ENCODE data around the gene KCNH2. TPM values are rescaled to one million over a fixed set of nuclear protein-coding genes. Genes with fewer than 3 reads are reported as not detected.

Gene KCNH2
- total and polyA plus RNA-seq, 10 of the 15 experiments (the other 5 are each of a cell fraction or from before 2014, with no cell fraction given): 0.04 to 0.24 (median 0.17) TPM; not detected in 6

GRCh38 chr7:150955519-150956394 is 22.4 kb downstream of the KCNH2 start:
- H3K9ac ChIP-seq (ENCODE audit: control insufficient read depth, insufficient read depth, low read length): no peak overlapping the region
- no peaks in the 10 kb centered on the region for H3K36me3 ChIP-seq (ENCODE audit: control insufficient read depth in 2 of 2, insufficient read depth in 2 of 2, low read length in 1 of 2)
- in situ Hi-C loops (cut with MboI): no loop called here
- ChIA-PET RAD21 (ENCODE audit: unreplicated experiment) (no interaction called here), POLR2A (no interaction called here), CTCF (no interaction called here), SMC1A (ENCODE audit: uncharacterized antibody, unreplicated experiment) (no interaction called here)
- no peak for DNase-seq (ENCODE audit: low read depth, low spot score)
- H3K4me2 ChIP-seq (ENCODE audit: control insufficient read depth, insufficient read depth): no peak overlapping the region
- no peak overlapping the region for H3K27ac ChIP-seq (ENCODE audit: control insufficient read depth, insufficient read depth)
- no peak for ATAC-seq
- intact Hi-C loops (cut with micrococcal nuclease; ENCODE audit: unreplicated experiment): no loop called here
- H2AFZ ChIP-seq (ENCODE audit: control insufficient read depth, low read depth, low read length): no peak overlapping the region
- no peak for FAIRE-seq
- H3K4me3 ChIP-seq: no peak overlapping the region
- H3K27me3 ChIP-seq (replicated peaks in 1 of 2; ENCODE audit: control insufficient read depth in 2 of 2, insufficient read depth in 2 of 2, low read length in 1 of 2): no peaks in the 10 kb centered on the region; a peak in 2 of 4 replicates
- no peaks in the 10 kb centered on the region for H4K20me1 ChIP-seq (ENCODE audit: control insufficient read depth, insufficient read depth)
- WGBS (ENCODE audit: insufficient coverage, insufficient replicate concordance, low lambda C conversion rate, missing lambda C conversion rate): 37% methylated on average over 25 of the region's 38 CpGs
- H3K9me3 ChIP-seq (replicated peaks; ENCODE audit: control insufficient read depth, insufficient read depth, low read length): no peaks in the 10 kb centered on the region
- BruUV-seq (replicated peaks): no TSS peak
- H3K79me2 ChIP-seq (ENCODE audit: control insufficient read depth, insufficient read depth, low read length): no peaks in the 10 kb centered on the region
- H3K4me1 ChIP-seq (ENCODE audit: control insufficient read depth, insufficient read depth, low read length): no peaks in the 10 kb centered on the region
- TF ChIP-seq EGR1 (IDR thresholded peaks at IDR 0.05; ENCODE audit: borderline replicate concordance in 1 of 2, low read depth in 2 of 2, low read length in 2 of 2) (no peak), EP300 (IDR thresholded peaks at IDR 0.05; ENCODE audit: borderline replicate concordance in 1 of 2, control insufficient read depth in 1 of 2, low read depth in 2 of 2, low read length in 2 of 2) (no peak), IKZF2 (IDR thresholded peaks at IDR 0.05) (no peak), EZH2 (IDR thresholded peaks at IDR 0.05; ENCODE audit: borderline replicate concordance, control insufficient read depth, low read depth, low read length) (no peak), PRDM15 (CRISPR knock-in tag; IDR thresholded peaks at IDR 0.05) (no peak), E4F1 (IDR thresholded peaks at IDR 0.05; ENCODE audit: borderline replicate concordance, partially characterized antibody) (no peak), SKIL (IDR thresholded peaks at IDR 0.05; ENCODE audit: low read depth, poor library complexity, severe bottlenecking) (no peak), GATAD2B (conservative IDR thresholded peaks at IDR 0.05; ENCODE audit: low read depth) (no peak), TAF1 (IDR thresholded peaks at IDR 0.05; ENCODE audit: borderline replicate concordance, low read depth, low read length) (no peak), TCF7 (IDR thresholded peaks at IDR 0.05; ENCODE audit: borderline replicate concordance) (no peak), ATF7 (IDR thresholded peaks at IDR 0.05; ENCODE audit: low read depth) (no peak)
